Stimulated activated CD8-positive, alpha-beta memory T cell treated with anti-CD3 and anti-CD28 coated beads, Interleukin-4, amount 100 ng/mL, for 4 hours (primary cell): ENCODE data around the gene GLIPR2.

Experiments used
- DNase-seq, 2 donors: peaks; one replicate each; pipeline ENCODE4 v3.0.0-alpha.2; 2020; ENCODE audit warnings: low read depth in 2 of 2, low spot score in 1 of 2

The GLIPR2 gene

DNA sequence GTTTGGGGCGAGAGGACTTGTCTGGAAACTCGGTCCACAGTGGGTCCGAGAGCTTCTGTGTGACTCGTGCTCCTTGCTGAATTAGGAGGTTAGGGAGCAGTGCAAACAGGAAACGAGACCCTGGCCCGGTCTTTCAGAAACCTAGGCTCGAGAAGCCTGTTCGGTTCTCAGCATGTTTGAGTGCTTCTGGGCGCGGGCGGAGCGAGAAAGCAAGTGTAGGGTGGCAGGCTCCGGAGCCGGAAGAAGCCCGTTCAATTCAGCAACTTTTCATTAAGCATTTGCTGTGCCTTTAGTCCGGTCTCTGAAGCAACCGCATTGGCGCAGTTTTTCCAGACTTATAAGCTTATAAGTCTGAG, 54.7 kb downstream of the GLIPR2 start:
- DNase-seq: peak; percentile 15 to 21

DNA sequence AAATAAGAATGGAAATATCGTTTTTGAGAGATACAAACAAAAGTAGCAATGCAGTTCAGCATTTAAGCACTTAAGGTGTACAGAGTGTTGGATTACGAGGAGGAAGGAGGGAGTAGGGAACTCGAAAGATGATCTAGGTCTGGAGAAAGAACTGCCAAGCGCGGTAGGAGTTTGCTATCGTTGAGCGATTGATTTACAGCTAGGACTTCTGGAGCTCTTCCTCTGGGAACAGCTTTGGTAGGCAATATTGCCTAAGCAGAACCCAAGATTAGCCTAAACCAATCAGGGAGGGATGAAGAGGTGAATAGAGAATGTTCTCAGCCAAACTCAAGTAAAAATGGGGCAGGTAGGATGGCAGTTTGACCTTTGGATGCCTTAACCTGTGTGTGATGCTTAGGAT, 55.2 kb downstream of the GLIPR2 start:
- DNase-seq: no peak

DNA sequence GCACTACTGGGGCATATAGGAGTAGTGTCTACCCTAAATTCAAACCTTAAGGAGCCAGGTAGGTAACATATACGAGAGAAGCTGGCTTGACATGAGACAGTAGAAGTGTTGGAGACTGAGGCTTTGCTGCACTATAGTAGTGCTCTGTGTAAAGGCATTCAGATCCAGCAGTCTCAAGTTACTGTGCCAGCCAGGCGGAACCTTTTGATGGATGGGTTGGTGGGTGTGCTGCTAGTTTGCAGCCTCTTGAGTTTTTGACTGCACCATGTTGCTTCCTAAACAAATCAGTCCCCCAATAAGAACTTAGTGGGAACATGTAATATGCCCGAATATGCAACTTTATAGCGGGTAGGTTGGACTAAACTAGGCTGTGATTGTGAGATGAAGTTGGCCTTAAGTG, 55.7 kb downstream of the GLIPR2 start:
- DNase-seq: no peak

DNA sequence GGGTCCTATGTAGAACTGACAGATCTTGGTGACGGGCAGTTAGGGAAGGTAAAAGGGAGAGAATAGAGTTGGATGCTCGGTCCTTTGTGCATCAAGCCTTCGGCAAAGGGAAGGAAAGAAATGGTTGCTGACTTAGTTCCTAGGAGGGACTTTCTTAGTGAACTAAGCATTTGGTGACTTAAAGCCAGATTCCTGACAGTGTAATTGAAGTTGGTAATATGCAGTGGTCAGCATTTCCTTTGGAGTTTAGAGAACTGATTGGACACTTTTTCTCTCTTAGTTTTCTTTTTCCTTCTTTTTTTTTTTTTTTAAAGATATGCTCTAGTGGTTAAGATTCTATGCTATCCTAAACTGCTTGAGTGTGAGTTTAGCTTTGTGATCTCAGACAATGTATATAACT, 56.5 kb downstream of the GLIPR2 start:
- DNase-seq: no peak

DNA sequence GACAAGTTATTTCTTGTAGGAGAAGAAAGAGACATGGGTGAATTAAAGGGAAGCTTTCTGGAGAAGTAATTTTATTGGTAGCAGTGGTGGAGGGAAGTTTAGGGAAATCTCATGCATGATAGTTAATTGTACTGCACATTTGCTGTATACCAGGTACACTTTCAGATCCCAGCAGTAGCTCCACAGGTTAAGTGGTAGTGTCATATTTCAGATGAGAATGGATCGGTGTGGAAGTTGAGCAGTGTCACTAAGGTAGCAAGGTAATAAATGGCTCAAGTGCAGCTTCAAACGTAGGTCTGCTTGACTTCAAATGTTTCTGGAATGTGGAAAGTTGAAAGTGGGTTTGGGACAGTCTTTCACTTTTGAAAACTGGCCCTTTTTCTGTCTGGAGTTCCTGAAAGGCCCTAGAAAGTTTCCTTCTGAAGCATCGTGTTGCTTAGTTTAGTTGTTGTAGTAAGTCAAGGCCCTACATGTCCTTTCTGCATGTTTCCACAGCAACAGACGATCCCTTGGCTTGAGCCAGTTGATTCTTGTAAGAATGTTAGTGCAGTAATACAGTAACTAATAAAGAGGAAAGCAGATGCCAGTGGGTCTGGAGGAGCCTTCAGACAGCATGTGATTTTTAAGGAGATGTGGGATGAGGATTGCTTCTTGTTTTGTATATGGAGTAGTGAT, 57.9 kb downstream of the GLIPR2 start:
- no peak for DNase-seq

DNA sequence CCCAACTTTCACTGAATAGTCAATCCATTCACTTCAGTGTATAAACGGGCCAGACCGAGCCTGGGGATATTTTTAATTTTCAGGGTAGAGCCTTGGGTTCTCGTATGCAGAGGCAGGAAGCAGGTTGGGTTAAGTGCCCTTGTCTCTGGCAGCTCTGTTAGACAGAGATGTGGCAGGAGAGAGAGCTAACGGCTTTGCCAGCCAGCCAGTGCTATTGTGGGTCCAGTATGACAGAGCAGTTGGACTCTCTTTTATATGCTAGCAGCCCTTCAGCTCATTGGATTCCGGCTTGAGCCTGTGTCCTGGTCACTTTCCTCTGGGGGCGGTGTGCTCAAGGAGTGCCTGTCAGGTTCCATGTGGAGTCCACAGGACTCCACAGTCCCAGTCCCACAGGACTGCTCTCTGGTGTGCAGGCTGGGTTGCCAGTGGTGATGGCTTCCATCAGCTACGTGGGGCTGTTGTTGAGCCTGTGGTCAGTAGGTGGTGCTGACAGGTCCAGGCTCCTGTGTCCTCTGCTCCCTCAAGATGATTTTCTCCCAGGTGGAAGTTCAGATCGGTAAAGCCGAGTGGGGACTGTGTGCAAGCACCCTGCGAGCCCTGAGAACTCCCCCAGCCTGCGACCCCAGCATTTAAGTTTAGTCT, 68.5 kb downstream of the GLIPR2 start:
- no peak for DNase-seq

DNA sequence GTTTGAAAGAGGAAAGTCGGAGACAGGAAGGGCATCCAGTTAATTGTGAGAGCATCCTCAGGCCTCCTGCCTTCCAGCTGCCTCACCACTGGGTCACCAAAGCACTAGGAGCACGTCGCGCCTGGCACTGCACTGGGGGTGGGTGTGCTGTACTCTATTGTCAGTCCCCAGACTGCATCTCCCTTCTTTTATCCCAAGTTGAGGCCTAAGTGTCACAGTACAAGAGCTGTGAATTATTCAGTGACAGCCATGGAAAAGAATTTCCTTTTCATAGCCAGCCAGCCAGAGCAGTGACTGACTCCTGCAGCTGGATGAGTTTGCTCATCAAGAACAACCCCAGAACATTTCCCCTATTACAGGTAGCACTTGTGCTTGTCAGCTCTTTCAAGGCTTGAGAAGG, 70.5 kb downstream of the GLIPR2 start:
- DNase-seq: no peak

DNA sequence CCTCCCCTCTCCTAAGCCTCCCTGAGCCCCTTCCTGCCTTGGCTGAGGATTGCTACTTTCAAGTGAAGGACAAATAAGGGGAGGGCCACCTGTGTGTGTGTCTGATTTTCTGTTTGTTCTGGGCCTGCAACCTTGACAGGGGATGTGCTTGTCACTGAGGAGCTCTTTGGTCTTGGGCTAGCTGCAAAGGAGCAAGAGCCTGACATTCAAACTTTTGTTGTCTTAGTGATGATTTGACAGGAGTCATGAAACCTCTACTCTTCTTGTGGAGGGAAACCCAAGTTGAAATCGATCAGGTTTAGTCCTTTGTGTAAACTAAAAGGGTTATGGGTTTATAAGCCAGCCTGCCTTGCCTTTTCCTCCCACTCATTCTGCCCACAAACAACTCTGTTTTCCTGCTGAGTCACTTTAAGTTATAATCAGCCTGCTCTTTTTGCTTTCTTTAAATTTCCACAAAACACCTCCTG, 71.0 kb downstream of the GLIPR2 start:
- no peak for DNase-seq

DNA sequence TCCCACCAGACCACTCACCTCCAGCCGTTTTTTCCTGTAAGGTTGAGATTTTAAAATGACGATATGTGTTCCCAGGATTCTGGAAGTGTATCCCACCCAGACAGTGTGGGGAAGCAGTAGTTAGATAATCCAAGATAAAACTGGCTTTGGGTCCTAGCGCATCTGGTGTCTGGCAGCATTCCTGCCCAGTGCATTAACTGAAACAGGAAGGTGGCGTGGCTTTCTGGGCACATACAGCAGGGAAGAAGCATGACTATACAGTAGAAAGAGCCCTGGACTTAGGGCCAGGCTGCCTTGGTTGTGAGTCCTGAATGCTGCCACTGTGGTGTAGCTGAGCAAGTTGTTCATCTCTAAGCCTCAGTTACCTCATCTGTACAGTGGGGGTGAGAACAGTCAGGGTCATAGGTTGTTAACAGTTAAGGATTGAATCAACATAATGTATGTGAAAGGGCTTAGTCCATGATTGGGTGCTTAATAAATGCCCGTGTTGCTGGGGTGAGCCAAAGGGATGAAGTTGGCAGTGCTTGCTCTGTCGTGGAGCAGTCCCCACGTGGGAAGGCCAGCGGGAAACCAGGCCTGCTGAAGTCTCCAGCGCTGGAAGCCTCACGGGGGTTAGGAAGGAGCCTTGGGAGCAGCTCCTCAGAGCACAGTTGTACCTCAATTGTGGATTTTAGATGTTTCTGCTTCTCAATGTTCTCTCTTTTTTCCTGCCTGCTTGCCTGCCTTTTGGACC, 72.2 kb downstream of the GLIPR2 start:
- no peak for DNase-seq

DNA sequence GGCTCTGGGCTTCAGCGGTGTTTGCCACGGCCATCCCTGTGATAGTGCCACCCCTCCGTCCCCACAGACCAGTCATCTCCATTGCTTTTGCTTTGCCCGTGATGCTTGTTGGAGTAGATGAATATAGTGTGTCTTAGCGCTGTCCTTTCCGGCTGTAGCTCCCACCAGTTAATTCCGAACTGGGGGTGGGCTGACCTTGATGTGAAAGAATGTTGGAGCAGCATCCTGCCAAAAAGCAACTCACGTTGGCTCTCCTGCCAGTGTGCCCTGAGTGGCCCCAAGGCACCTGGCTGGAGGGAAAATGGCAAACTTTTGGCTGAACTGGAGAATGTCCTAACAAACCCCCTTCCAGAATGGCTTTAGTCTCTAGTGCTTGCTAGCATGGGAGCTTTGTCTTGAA, 74.2 kb downstream of the GLIPR2 start:
- DNase-seq: no peak

DNA sequence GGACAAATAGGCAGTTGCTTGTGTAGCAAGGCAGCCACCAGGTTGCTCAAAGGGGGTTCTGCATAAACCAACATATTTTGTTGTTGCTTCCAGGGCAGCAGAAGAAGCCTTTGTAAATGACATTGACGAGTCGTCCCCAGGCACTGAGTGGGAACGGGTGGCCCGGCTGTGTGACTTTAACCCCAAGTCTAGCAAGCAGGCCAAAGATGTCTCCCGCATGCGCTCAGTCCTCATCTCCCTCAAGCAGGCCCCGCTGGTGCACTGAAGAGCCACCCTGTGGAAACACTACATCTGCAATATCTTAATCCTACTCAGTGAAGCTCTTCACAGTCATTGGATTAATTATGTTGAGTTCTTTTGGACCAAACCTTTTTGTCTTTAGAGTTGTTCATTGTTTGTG, 75.0 kb downstream of the GLIPR2 start:
- DNase-seq: no peak

DNA sequence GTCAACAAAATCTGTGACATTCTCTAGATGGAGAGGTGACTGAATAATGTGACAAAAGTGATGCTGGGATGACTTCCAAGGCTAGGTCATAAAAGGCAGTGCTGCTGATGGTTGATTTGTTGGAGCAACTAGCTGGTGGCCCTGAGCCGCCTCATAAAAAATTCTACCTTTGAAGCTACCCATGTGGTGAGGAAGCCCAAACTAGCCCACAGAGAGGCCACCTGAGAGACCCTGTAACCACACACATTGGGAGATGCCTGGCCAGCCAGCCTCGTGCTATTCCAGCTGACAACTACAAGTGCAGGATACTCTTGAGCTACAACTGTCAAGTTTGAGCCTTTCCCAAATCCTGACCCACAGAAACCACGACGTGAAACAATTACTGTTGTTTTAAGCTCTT, 76.9 kb downstream of the GLIPR2 start:
- no peak for DNase-seq
